NCI-H2196 treated with DMSO at 0.1 percent for 48 hours (cell line): ENCODE measurements around the gene CISTR.
"Not testable (repeated sequence)": the region's sequence is repeated elsewhere in the genome, so short reads cannot be mapped to it uniquely, and the experiment has no call there.

Experiments used
- DNase-seq: peaks from one replicate; lab custom pipeline; 2025; ENCODE audit not compliant: unreplicated experiment; lab: John Stamatoyannopoulos, UW

Gene CISTR

DNA sequence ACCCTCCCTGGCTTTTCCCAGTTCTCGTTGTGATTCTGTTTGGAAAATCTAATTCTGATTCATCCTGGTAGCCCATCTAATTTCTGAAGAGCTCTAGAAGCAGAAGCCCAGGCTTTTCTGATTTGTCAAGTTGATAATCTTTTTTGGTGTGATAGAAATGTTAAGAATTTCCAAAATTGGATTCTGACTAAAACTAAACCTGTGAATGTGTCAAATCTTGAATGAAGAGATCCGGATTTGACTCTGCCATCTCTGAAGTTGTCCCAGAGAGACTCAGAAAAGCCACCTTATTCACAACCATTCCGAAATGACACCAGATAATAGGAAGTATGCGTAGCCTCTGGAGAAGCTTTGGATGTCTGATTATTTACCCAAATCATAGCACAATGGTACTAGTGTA is 12.8 kb upstream of the CISTR start:
- no peak for DNase-seq

GRCh38 chr12:53762793-53763192 is 11.0 kb upstream of the CISTR start:
- DNase-seq, result not testable (repeated sequence)

- no peak for DNase-seq
Measured at GRCh38 chr12:53761306-53761705, 9.5 kb upstream of the CISTR start.

- no peak for DNase-seq
Measured at GRCh38 chr12:53759261-53759660, 7.5 kb upstream of the CISTR start.

GRCh38 chr12:53758730-53759103 is 6.9 kb upstream of the CISTR start:
- DNase-seq, result no peak

DNA sequence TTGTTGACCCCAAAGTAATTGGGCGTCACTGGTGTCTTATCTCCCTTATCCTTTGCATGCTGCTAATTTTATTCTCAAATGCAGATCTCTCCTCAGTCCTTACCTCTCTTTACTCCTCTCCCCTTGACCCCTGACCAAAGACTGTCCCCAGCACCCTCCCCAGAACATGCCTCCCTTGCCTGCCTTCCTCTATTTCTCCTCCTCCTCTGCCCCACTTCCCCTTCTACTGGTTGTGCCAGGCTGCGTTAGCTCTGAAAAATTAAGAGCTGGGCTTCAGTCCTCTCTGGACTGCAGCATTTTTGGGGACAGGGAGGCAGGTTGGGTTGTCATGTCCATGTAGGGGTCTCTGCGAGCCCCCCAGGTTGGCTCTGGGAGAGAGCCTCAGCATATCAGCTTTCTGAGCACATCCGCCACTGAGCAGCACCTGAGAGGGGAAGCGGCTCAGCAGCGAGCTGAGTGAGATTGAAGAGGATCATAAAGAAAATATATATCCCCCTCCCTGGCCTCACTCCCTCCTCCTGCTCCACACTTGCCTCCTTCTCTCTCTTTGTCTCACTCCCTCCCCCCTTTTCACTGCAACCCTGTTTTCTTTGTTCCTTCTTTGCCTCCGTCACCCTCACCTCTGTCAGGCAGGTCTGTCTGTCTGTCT is 6.4 kb upstream of the CISTR start:
- DNase-seq, result no peak

DNA sequence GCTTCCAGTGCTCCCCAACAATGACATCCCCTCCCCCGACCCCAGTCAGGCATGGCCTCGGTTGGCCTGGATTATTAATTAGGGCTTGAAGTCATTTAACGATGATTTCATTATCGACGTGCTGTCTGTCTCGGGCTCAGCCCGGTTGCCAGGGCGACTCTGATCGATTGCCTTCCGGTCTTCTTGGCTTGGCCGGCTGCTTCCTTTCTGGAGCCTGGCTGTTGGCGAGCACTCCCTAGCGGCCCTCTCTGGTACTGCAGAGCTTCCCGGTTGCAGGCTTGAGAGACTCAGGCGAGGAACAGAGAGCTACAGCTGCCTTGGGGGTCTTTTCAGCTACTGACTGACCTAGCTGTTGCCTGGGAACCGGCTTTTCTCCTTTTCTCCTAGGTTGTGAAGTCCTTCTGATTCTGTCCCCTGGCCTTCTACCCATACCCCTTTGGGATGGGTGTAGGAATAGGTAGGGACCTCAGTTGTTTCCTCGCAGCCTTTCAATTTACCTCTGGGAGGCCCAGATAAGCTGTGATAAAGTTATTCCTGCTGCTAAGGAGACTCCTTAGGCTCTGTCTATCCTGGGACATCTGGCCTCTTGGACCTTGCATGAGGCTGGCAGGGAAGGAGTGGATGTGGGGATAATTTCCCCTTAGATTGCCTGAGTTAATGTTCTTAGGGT is 5.5 kb upstream of the CISTR start:
- DNase-seq, result peak; percentile 30

GRCh38 chr12:53756300-53757100 is 4.7 kb upstream of the CISTR start:
- no peak for DNase-seq

DNA sequence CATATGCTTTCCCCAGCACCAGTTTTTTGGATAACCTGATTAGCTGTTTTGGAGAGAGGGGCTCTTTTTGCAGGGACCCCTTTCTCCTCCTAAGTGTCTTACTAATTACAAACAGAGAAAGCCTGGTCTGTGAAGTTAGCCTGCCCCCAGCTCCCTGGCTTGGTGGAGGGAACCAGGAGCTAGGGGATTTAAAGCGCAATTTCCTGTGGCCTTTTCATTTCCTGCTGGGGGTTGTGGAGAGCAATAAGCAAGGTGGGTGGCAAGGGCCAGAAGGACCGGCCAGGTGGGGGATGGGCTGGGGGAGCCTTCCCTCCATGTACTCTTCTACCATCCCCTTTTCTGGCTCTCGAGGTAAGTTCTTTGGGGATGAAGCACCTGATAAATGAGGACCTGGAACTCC is 4.1 kb upstream of the CISTR start:
- DNase-seq, result no peak

DNA sequence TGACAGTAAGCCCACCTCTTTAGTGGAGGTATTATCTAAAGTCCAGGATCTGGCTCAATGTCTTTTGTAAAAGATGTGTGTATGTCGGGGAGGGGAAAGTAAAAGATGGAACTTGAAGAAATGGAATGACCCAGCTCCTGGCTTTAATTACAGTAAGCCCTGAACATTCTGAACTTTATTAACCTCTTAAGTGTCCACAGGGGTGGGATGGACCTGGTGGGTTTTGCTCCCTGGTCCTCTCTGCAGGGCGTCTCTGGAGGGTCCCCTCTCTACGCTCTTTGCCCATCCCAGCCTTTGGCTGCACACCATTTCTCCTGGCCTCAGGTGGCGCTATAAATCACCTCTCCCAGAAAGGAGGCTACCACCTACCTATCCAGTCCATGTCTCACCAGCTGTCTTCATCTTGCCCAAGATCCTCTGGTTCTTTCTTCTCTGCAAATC is 3.7 kb upstream of the CISTR start:
- DNase-seq, result no peak

DNA sequence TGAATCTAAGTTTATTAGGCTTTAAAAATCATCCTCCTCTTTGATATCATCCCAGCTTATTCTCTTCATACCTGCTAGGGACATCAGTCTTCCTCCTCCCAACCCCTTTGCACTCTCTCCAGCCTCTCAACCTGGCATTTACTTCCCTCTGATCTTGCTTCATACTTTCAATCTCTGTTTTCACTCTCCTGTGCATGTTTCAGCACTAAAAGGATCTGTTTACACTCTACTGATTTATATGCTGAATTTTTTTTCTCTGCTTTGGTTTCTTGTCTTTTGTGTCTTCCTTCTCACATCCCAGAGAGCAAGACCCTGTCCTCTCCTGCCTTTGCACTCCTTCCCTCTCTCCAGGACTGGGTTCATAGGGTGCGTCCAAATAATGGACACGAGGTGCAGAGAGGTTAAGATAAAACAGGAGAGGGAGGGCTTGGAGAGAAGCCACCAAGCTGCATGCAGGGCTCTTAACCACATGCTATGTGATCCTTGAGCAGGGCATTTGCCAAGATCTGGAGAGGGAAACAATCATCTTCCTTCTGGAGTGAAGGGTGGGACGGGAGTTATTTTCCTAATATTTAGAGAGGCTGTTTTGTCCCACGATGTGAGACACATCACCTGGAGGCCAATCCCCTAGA is 3.0 kb upstream of the CISTR start:
- no peak for DNase-seq

DNA sequence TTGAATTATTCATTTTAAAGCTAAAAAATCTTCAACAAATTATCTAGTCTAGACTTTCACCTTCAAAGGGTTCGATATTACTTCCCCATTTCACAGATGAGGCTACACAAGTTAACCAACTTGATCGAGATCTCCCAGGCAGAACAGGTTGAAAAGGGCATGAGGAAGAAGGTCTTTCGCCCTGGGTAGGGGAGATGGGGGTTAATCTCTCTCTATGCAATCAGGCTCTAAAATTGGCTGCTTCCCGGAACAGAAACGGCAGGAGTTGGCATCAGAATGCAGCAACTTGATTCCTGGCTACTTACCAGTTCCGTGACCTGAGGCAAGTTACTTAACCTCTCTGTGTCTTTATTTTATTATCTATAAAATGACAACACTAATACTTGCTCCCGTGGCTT is 2.4 kb upstream of the CISTR start:
- DNase-seq, result no peak

GRCh38 chr12:53752621-53753020 is 842 bp upstream of the CISTR start:
- no peak for DNase-seq

DNA sequence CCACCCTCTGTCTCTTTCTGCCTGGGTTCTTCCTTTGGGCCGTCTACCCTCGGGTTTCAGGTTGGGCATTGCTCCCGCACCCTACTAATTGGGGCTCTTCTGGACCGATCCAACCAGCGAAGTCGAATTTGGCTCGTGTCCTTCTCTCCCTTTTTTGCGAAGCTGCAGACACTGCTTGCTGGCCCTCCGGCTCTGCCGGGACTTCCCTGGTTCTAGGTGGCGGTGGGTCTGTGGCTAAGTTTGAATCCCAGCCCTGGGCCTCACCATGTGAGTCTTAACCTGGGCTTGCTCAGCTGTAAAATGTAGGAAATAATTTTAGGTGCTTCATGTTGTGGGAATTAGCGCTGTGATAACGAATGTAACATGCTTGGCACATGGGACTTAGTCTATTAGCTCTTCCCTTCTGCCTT is 418 bp upstream of the CISTR start:
- no peak for DNase-seq

DNA sequence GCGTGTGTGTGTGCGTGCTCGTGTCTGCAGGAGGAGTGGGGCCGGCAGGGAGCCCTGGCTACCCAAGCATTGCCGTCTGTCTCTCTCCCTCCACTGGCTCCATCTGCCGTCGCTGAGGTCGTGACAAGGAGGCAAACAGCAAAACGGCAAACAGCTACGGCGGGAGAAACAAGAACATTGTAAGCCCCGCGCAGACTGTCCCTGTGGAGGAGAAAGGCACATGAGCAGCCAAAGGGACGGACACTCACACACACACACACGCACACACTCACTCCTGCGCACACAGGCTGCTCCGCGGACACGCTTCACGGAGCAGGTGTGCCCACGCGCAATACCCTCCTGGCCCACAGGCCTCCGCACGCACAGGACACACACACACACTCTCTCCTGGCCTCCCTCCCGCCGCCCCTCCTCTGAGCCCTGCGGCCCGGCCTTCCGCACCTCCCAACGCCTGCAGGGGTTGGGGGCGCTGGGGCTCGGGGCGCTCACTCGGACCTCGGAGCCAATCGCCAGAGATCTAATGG is 905 bp downstream of the CISTR start:
- no peak for DNase-seq

GRCh38 chr12:53749986-53750811 is 1.6 kb downstream of the CISTR start:
- no peak for DNase-seq

GRCh38 chr12:53748072-53748840 is 3.5 kb downstream of the CISTR start:
- no peak for DNase-seq

- no peak for DNase-seq
Measured at GRCh38 chr12:53747095-53747494, 4.7 kb downstream of the CISTR start.

DNA sequence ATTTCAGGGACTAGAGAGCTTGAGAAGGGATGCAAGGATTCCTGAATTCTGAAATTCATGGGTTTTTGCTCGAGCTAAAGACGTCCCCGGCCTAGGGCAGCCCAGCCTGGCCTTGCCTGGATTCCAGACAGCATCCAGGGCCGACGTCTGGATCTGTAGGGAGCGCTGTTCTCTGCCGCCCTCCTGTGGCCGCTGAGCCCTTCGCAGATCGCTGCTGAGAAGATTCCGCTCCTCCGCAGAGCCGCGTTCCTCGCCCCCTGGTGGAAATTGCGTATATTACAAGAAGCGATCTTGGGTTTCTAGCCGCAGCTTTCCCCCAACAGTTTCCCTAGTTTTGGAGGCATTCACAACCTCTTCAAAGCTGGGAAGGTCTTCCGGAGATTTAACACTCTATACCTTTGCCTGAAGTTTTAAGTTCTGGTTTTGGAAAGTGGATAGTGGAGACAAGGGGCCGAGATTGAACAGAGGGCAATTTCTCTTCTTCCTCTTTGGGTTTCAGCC is 5.1 kb downstream of the CISTR start:
- DNase-seq, result peak; percentile 84

GRCh38 chr12:53744751-53745150 is 7.0 kb downstream of the CISTR start:
- DNase-seq, result no peak
